HG03439 (cell line): Measurements from ENCODE around the gene KRTAP1-1.
"Not testable (repeated sequence)": the region's sequence is repeated elsewhere in the genome, so short reads cannot be mapped to it uniquely, and the experiment has no call there.

Experiments
- ATAC-seq: cut with Tn5 transposase; IDR thresholded peaks from one replicate; pipeline ENCODE4 v1.9.1; 2021; ENCODE audit warnings: mild to moderate bottlenecking, moderate library complexity; ENCODE audit not compliant: unreplicated experiment

The KRTAP1-1 gene

DNA sequence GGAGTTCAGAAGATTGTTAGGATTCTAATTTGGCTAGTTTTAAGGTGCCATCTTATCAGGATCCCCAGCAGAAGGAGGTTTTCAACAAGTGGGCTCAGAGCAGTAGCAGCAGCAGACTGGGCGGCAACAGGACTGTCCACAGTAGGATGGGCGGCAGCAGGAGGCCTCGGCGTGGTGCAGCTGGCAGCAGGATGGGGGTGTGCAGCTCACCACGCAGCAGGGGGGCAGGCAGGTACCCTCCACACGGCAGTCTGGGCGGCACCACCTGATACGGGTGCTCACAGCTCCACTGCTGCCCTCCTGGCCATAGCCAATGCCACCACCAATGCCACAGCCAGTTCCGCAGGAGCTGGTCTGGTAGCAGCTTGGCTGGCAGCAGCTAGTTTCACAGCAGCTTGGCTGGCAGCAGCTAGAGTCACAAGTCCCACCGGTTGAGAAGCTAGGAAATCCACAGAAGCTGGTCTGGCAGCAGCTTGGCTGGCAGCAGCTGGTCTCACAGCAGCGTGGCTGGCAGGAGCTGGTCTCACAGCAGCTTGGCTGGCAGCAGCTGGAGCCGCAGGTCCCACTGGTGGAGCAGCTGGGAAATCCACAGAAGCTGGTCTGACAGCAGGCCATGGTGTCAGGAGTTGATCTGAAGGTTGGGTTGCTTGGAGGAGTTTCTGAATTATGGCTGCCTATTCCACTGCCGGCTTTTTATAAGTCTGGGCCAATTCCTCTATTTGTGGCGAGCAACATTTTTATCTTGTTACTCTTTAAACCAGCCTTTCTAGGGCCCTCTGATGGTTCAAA lies at the start of gene KRTAP1-1:
TSS of gene KRTAP1-1 (minus strand) at position 668 of the 789 bp plus-strand sequence. CDS start at position 615, 53 bp downstream.
- ATAC-seq: not testable (repeated sequence)

DNA sequence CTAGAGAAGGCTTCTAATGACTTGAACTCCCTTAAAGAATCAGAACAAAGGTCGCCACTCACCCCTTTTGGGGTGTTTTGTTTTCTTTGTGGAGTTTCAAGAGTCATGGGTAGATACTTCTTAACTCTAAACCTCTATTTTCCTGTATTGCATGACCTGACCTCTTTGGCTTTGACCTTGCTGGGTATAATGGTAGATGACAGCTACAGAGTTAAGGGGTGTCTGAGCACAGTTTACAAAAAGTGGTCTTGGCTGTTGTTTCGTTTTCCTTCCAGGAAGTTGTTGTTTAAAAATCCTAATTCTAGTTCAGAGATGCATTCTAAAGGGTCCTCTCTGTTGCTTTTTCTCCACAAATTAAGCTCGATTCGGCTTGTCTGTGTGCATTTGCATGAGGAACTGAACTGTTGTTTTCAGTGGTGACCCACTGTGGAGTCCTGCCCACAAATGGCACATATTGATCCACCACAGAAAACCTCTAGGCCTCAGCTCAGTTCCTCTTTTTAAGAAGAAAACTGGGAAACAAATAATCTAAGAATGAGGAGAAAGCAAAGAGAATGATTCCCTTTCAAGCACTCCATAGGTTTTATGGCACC lies 47.6 kb upstream of the KRTAP1-1 start:
- ATAC-seq: not testable (repeated sequence)

GRCh38 chr17:41084100-41084856 lies 43.0 kb upstream of the KRTAP1-1 start, which contains the start of gene KRTAP4-7:
KRTAP4-7 (plus strand) TSS chr17:41084150; CDS start chr17:41084207, 57 bp downstream.
- not testable (repeated sequence) for ATAC-seq

DNA sequence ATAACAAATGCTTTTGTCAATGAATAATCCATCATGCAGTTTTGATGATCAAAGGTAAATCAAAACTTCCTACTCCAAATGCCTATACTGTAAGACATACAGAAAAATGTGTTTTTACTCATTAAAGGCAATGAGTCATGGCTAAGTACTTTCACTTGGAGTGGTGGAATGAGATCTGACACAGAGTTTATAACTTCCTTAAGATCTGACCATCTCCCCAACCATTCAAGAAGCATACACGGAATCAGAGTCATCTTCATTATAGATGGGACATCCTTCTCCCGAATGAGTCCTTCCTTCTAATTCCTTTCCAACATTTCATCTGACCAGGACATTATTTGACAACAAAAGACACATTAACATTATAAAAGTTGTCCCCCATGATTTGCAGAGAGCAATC lies 42.2 kb upstream of the KRTAP1-1 start:
- not testable (repeated sequence) for ATAC-seq

DNA sequence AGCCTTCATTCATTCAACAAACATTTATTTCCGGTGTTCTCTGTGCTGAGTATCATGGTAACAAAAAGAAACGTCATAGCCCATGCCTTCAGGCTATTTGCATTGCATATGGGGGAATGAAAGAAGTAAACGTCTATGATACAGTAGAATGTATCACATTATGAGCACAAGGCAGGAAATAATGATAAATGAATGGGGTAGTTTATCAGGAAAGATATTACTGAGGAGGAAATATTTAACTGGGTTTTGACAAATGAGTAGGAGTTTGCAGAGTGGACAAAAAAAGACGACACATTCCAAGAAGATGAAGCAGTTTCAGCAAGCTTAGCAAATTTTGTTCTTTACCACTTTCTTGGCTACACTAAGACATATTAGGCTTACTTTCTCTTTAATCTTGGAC lies 41.4 kb upstream of the KRTAP1-1 start:
- no peak for ATAC-seq

DNA sequence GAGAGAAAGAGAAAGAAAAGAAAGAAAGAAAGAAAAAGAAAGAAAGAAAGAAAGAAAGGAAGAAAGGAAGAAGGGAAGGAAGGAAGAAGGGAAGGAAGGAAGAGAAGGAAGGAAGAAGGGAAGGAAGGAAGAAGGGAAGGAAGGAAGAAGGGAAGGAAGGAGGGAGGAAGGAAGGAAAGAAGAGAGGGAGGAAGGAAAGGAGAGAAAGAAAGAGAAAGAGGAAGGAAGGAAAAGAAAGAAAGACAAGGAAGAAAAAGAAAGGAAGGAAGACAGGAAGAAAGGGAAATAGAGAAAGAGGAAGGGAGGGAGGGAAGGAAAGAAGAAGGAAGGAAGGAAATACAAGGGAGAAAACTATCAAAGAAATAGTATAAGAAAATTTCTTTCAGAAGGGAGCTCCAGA lies 35.5 kb upstream of the KRTAP1-1 start:
- ATAC-seq: no peak

- no peak for ATAC-seq
Observed at GRCh38 chr17:41073676-41074075, 32.4 kb upstream of the KRTAP1-1 start.

GRCh38 chr17:41071606-41072360 lies 30.5 kb upstream of the KRTAP1-1 start:
- no peak for ATAC-seq

- no peak for ATAC-seq
Observed at GRCh38 chr17:41069031-41069430, 27.8 kb upstream of the KRTAP1-1 start.

DNA sequence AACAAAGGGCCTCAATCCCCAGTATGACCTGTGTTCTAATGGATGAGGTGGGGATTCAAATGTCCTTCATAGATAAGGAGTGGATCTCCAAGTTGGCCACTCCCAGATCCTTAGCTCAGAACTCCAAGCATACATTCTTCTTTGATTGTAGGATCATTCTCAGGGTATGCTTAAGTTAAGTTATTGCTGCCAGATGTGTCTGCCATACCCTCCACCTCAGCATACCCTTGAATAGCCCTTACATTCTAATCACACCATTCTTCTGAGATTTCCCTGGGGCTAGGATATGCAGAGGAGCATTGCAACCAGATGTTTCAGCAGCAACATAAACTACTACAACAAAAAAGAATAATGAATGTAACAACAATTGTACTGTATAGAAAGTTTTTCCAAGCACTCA lies 26.0 kb upstream of the KRTAP1-1 start:
- ATAC-seq: no peak

GRCh38 chr17:41065829-41066624 lies 24.8 kb upstream of the KRTAP1-1 start, which contains the start of gene KRTAP2-4:
KRTAP2-4 (minus strand) TSS chr17:41065879; CDS start chr17:41065845, 34 bp downstream.
- no peak for ATAC-seq

- not testable (repeated sequence) for ATAC-seq
Observed at GRCh38 chr17:41065016-41065689, 23.9 kb upstream of the KRTAP1-1 start.

DNA sequence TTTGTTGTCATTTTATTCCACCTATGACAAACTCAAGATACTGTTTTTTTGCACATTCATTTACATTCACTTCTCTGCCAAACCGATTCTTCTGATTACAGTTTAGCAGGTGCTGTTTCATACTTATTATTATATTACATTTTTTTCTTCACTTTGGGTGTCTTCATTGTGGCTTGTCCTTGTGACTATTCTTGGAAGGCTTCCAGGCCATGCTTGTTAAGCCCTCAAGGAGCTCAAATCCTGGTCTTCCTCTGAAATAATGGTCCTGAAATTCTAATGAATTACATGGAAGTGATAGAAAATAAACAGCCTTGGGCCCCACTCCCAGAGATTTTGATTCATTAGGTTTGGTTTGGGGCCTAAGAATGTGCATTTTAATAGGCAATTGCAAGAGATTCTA lies 23.1 kb upstream of the KRTAP1-1 start:
- no peak for ATAC-seq

GRCh38 chr17:41063449-41063848 lies 22.2 kb upstream of the KRTAP1-1 start:
- no peak for ATAC-seq

DNA sequence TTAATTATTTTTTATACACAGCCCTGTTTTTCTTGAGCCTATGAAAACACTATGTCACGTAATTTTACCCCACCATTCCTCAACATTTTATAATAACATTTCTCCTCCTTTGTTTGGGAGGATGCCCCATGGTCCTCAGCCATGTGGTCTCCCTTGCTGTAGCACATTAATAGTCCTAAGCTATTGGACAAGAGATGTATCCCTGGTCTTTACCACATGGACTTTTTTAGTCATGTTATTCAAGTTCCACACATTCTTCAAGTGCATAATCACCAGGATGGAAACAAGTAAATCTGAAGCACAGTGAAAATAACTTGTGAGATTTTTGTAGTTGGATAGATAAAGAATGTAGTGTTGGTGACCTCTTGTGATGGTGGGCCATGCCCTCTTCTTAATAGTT lies 20.7 kb upstream of the KRTAP1-1 start:
- ATAC-seq: no peak

DNA sequence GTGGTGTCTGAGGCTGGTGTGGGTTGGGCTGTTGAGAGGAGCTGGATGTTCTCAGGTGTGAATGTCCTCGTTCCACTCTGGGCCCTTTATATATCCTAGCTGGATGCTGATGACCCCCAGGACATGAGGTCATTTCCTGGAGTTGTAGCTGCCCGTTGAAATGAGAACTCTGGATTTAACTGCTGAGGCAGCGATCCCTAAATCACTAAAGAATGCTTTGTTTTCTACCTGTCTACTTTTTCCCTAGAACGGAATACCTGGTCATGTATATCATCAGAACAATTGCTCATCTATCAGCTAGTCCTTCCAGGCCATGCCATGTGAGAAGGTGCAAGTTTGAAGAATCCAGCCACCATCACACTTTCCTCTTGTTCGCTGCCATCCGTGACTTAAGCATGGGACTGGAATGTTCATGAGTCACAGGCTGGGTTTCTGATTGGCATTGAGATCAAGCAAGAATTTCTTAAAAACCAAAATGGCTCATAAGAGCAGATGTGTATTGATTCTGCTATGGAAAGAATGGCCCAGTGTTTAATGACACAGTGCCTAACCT lies 18.9 kb upstream of the KRTAP1-1 start, which contains the start of gene KRTAP2-3:
TSS of gene KRTAP2-3 (minus strand) at position 63 of the 553 bp plus-strand sequence. CDS start 64 bp downstream, outside the sequence.
- ATAC-seq: no peak

DNA sequence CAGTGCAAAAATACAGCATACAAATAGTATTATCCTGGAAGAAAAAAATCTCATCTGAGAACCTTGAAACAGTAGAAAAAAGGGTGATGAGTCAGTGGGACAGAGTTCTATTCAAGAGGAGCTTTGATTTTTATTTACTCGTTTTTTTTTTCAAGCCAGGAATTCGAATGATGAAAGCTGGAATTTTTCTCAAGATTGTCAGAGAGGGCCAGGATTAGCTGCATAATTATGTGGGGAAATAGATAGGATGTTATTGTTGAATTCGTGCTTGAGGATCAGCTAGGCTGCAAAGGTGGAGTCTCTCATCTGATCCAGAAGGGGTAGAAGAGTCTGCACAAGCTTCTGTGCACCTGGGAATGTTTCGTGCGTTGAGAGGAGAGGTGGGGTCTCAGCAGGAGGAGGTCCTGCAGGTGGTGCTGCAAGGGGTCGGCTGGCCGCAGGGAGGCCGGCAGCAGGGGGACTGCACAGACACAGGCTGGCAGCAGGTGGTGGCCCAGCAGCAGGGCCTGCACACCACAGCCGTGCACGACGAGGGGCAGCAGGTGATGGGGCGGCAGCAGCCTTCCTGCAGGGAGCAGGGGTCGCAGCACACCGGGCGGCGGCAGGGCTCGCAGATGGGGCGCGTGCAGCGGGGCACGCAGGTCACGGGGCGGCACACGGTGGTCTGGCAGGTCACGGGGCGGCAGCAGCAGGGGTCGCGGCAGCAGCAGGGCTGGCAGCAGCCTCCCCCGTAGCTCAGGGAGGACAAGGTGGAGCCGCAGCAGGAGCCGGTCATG lies 18.2 kb upstream of the KRTAP1-1 start:
- ATAC-seq: not testable (repeated sequence)

DNA sequence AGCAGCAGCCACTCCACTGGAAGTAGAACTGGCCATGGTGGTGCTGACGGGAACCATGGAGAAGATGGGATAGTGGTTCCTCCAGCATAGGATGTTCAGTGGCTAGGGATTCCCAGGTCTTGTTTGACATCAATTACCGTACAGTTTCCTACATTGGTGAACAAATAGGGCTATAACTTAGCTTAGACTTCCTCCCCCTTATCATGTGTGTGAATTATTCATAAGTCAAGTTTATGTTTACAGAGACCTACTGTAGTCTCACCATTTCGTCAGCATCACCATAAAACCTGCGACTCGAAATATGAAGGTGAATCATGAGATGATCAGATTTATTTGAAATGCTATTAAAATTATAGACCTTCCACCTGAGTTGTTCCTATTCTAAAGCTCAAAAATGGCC lies 17.5 kb upstream of the KRTAP1-1 start:
- ATAC-seq: no peak
